Keratinocyte (primary cell): ENCODE results near the gene CCDC27. TPM values are rescaled to one million over a fixed set of nuclear protein-coding genes. Genes with fewer than 3 reads are reported as not detected.

Source experiments
- DNase-seq: peaks from one replicate; pipeline ENCODE4 v3.0.0-alpha.2; 2011; ENCODE audit warnings: low read depth, missing footprints, low spot score
- FAIRE-seq: peaks from 2 replicates; lab custom pipeline; 2011; peaks lifted over from hg19 to GRCh38; lab: Jason Lieb, UNC
- H2AFZ ChIP-seq: 2 replicates; pipeline ENCODE4 v1.6.0; 2012; ENCODE audit warnings: low read length, control low read depth, inconsistent platforms; ENCODE audit not compliant: control insufficient read depth
- H3K27ac ChIP-seq: 2 replicates; pipeline ENCODE4 v1.5.1; 2011; ENCODE audit warnings: low read length; ENCODE audit not compliant: control insufficient read depth, insufficient read depth
- H3K27me3 ChIP-seq: 3 replicates; pipeline ENCODE4 v1.6.0; 2011; ENCODE audit warnings: low read length; ENCODE audit not compliant: control insufficient read depth, insufficient read depth; ENCODE audit errors: extremely low read depth
- H3K36me3 ChIP-seq, 2 experiments: 2 replicates in 1 of 2; 3 replicates in 1 of 2; pipeline ENCODE4 v1.5.1; 2011; ENCODE audit warnings: low read length in 2 of 2, mild to moderate bottlenecking in 1 of 2; ENCODE audit not compliant: control insufficient read depth in 2 of 2, insufficient read depth in 2 of 2; ENCODE audit errors: extremely low read depth in 1 of 2
- H3K4me1 ChIP-seq: 3 replicates; pipeline ENCODE4 v1.5.1; 2011; ENCODE audit warnings: low read length; ENCODE audit not compliant: control insufficient read depth, insufficient read depth; ENCODE audit errors: extremely low read depth
- H3K4me2 ChIP-seq: 3 replicates; pipeline ENCODE4 v1.6.0; 2011; ENCODE audit warnings: low read depth, low read length; ENCODE audit not compliant: control insufficient read depth, insufficient read depth; ENCODE audit errors: extremely low read depth
- H3K4me3 ChIP-seq, 3 experiments: fragments of 200-600 bp in 1 of 3; sonication (generic) in 1 of 3; 2 replicates in 2 of 3; 3 replicates in 1 of 3; pipeline ENCODE4 v1.5.1; 2011 to 2016; ENCODE audit warnings: low read length in 3 of 3, mild to moderate bottlenecking in 3 of 3, control low read depth in 2 of 3, inconsistent platforms in 1 of 3, low read depth in 1 of 3, mixed read lengths in 1 of 3, mixed run types in 1 of 3, moderate library complexity in 1 of 3; ENCODE audit not compliant: control insufficient read depth in 2 of 3, insufficient read depth in 2 of 3; ENCODE audit errors: extremely low read depth in 1 of 3
- H3K79me2 ChIP-seq: 2 replicates; pipeline ENCODE4 v1.6.0; 2012; ENCODE audit warnings: low read length; ENCODE audit not compliant: control insufficient read depth, insufficient read depth
- H3K9ac ChIP-seq: 3 replicates; pipeline ENCODE4 v1.6.0; 2011; ENCODE audit warnings: low read length; ENCODE audit not compliant: control insufficient read depth, insufficient read depth; ENCODE audit errors: extremely low read depth
- H3K9me1 ChIP-seq: 3 replicates; pipeline ENCODE4 v1.6.0; 2011; ENCODE audit warnings: low read length; ENCODE audit not compliant: control insufficient read depth, insufficient read depth; ENCODE audit errors: extremely low read depth
- H3K9me3 ChIP-seq: 2 replicates; pipeline ENCODE4 v1.5.1; 2012; ENCODE audit warnings: low read depth, low read length; ENCODE audit not compliant: control insufficient read depth
- H4K20me1 ChIP-seq: 3 replicates; pipeline ENCODE4 v1.6.0; 2011; ENCODE audit warnings: low read length; ENCODE audit not compliant: control insufficient read depth, insufficient read depth; ENCODE audit errors: extremely low read depth
- CTCF ChIP-seq, 3 experiments: IDR thresholded peaks in 1 of 3; conservative IDR thresholded peaks in 1 of 3; optimal IDR thresholded peaks in 1 of 3; 2 replicates in 2 of 3; 3 replicates in 1 of 3; pipeline versions ENCODE3 to v1.5.1; 2011; ENCODE audit warnings: low read length in 3 of 3, mild to moderate bottlenecking in 3 of 3, moderate library complexity in 2 of 3, control low read depth in 1 of 3, inconsistent platforms in 1 of 3; ENCODE audit not compliant: insufficient read depth in 2 of 3; ENCODE audit errors: extremely low read depth in 1 of 3
- EZH2 ChIP-seq: IDR thresholded peaks from one replicate; pipeline ENCODE4 v1.6.1; 2012; ENCODE audit warnings: inconsistent platforms, mild to moderate bottlenecking, low read length, moderate library complexity
- dilution Hi-C: fragments of 300-500 bp; cut with MboI; formaldehyde crosslinking; loops from one replicate; pipeline ENCODE4 v1.7.0; 2020; ENCODE audit warnings: low sequenced_read_pairs; ENCODE audit not compliant: extremely low pct_ligation_motif_present
- polyA plus RNA-seq, 5 experiments: library from polyadenylated mRNA; depleted of rRNA in 3 of 5; stranded (reverse) in 3 of 5; stranded (forward) in 1 of 5; unstranded in 1 of 5; fragments of >200 nt; gene quantifications; 1 replicate in 1 of 5; 2 replicates in 3 of 5; 3 replicates in 1 of 5; pipeline versions ENCODE4 v1.2.1 to v1.2.3, GENCODE V29; 2011 to 2012; ENCODE audit warnings: missing spikeins in 2 of 5, low read depth in 1 of 5, low replicate concordance in 1 of 5

CCDC27 gene
- polyA plus RNA-seq, 1 donor (not counting 4 experiments of a cell fraction or from before 2014, with no cell fraction given): not detected

DNA sequence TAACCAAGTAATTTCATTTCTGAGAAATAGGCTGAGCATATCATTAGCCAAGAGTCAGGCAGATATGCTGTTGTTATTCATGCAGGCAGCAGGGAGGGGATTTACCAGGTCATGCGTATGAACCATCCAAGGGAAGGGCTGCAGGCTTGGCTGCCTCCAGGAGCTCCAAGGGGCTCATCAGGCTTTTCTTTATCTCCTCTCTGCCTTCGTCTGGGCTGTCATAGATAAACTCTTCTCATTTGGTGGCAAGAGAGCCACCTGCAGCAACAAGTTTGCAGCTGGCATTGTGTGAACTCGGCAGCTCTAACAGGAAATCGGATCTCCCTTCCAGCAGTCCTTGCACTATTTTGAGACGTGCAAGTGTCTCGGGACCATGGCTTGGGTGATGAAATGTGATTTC is 7.5 kb downstream of the CCDC27 start:
- Histone ChIP-seq H3K4me1 (no peaks in the 10 kb centered on the region), H3K27ac (no peak overlapping the region), H3K79me2 (no peaks in the 10 kb centered on the region), H3K4me3 (no peak overlapping the region), H3K4me2 (no peak overlapping the region), H3K9ac (no peak overlapping the region), H3K27me3 (peaks cover 25% of the 10 kb centered on the region), H3K36me3 (no peaks in the 10 kb centered on the region), H2AFZ (no peak overlapping the region), H3K9me1 (no peaks in the 10 kb centered on the region), H3K9me3 (peaks cover 2% of the 10 kb centered on the region), H4K20me1 (no peaks in the 10 kb centered on the region)
- dilution Hi-C loops: no loop called here
- no peak for TF ChIP-seq CTCF (optimal IDR thresholded peaks at IDR 0.05 in 1 of 3, IDR thresholded peaks at IDR 0.05 in 1 of 3, conservative IDR thresholded peaks at IDR 0.05 in 1 of 3; ENCODE audit: extremely low read depth in 1 of 3, insufficient read depth in 2 of 3, low read length in 3 of 3)
- DNase-seq (no peak), FAIRE-seq (no peak)

GRCh38 chr1:3761296-3762010 is 9.2 kb downstream of the CCDC27 start:
- TF ChIP-seq EZH2: no peak
- no peak for TF ChIP-seq CTCF (optimal IDR thresholded peaks at IDR 0.05 in 1 of 3, IDR thresholded peaks at IDR 0.05 in 1 of 3, conservative IDR thresholded peaks at IDR 0.05 in 1 of 3; ENCODE audit: extremely low read depth in 1 of 3, insufficient read depth in 2 of 3, low read length in 3 of 3)
- Histone ChIP-seq H3K4me3 (no peak overlapping the region), H3K9ac (no peak overlapping the region), H3K27me3 (peaks cover 25% of the 10 kb centered on the region), H3K4me2 (no peak overlapping the region), H3K36me3 (no peaks in the 10 kb centered on the region), H3K4me1 (no peaks in the 10 kb centered on the region), H3K9me3 (peaks cover 2% of the 10 kb centered on the region), H4K20me1 (no peaks in the 10 kb centered on the region), H3K27ac (no peak overlapping the region), H2AFZ (no peak overlapping the region), H3K79me2 (no peaks in the 10 kb centered on the region), H3K9me1 (no peaks in the 10 kb centered on the region)
- DNase-seq (no peak), FAIRE-seq (no peak)
- dilution Hi-C loops: no loop called here
